K562 (cell line): ENCODE data around the gene MRPS18B. TPM values are rescaled to one million over a fixed set of nuclear protein-coding genes. Genes with fewer than 3 reads are reported as not detected.

Experiments used
- CC2D1A ChIP-seq: fragments of 450-650 bp; IDR thresholded peaks from 2 replicates; pipeline ENCODE4 v1.6.1; 2017; ENCODE audit warnings: mild to moderate bottlenecking
- CEBPZ ChIP-seq: fragments of 150-350 bp; IDR thresholded peaks from 2 replicates; pipeline ENCODE4 v1.6.1; 2014; ENCODE audit warnings: low read depth, mild to moderate bottlenecking, low read length, borderline replicate concordance
- CUX1 ChIP-seq: fragments of 200-800 bp; sonication (Bioruptor generic); IDR thresholded peaks from 2 replicates; pipeline ENCODE4 v1.6.1; 2016; ENCODE audit warnings: missing genetic modification characterization, missing compliant biosample characterization
- NCOA2 ChIP-seq, 2 experiments: fragments of 450-650 bp; IDR thresholded peaks; 2 replicates each; pipeline ENCODE4 v1.6.1; 2018; ENCODE audit warnings: mild to moderate bottlenecking in 2 of 2, moderate library complexity in 1 of 2; ENCODE audit not compliant: partially characterized antibody in 2 of 2
- PHF8 ChIP-seq: fragments of 200-600 bp; sonication (generic); IDR thresholded peaks from 2 replicates; pipeline ENCODE4 v1.6.1; 2012; ENCODE audit warnings: mixed run types, mild to moderate bottlenecking, inconsistent platforms, low read length, moderate library complexity, borderline replicate concordance
- RAD21 ChIP-seq, 2 experiments: fragments of 250-450 bp in 1 of 2; fragments of 450-650 bp in 1 of 2; sonication (Bioruptor Pico) in 1 of 2; formaldehyde crosslinking in 1 of 2; IDR thresholded peaks in 1 of 2; conservative IDR thresholded peaks in 1 of 2; 2 replicates each; pipeline versions ENCODE4 v1.4.0 to v1.8.0; 2020 to 2022; ENCODE audit warnings: mild to moderate bottlenecking in 2 of 2, moderate library complexity in 1 of 2
- RAD51 ChIP-seq: fragments of 450-650 bp; IDR thresholded peaks from 2 replicates; pipeline ENCODE4 v1.7.1; 2016; ENCODE audit warnings: low read depth, mild to moderate bottlenecking, borderline replicate concordance
- RFX1 ChIP-seq: fragments of 450-650 bp; IDR thresholded peaks from 2 replicates; pipeline ENCODE4 v1.6.1; 2016; ENCODE audit warnings: mild to moderate bottlenecking, moderate library complexity
- YY1 ChIP-seq, 3 experiments: IDR thresholded peaks; 2 replicates each; pipeline ENCODE4 v1.6.1; 2011; ENCODE audit warnings: low read length in 2 of 3, mild to moderate bottlenecking in 2 of 3, moderate library complexity in 2 of 3, borderline replicate concordance in 1 of 3, control low read depth in 1 of 3, low read depth in 1 of 3; ENCODE audit not compliant: insufficient read depth in 3 of 3, insufficient replicate concordance in 2 of 3, control insufficient read depth in 1 of 3, insufficient read length in 1 of 3; ENCODE audit errors: extremely low read depth in 1 of 3
- ZMIZ1 ChIP-seq, 2 experiments: fragments of 150-350 bp in 1 of 2; IDR thresholded peaks; 2 replicates each; pipeline ENCODE4 v1.6.1; 2012 to 2016; ENCODE audit warnings: low read depth in 2 of 2, low read length in 2 of 2, mild to moderate bottlenecking in 1 of 2, moderate library complexity in 1 of 2
- polyA plus RNA-seq, 8 experiments: library from polyadenylated mRNA; depleted of rRNA in 4 of 8; stranded (reverse) in 5 of 8; unstranded in 3 of 8; fragments of >200 nt; fragmentation: Nextera tagmentation in 2 of 8; fragmentation: Illumina TruSeq in 1 of 8; extraction: Ambion mirVana in 2 of 8; extraction: Trizol in 1 of 8; gene quantifications; 2 replicates each; pipeline versions ENCODE4 v1.2.1 to v1.2.3, GENCODE V29; 2011 to 2014; ENCODE audit warnings: inconsistent platforms in 1 of 8, missing spikeins in 1 of 8
- total RNA-seq, 7 experiments: library from RNA; depleted of rRNA in 6 of 7; stranded (reverse); fragments of >200 nt in 6 of 7; fragmentation: Illumina TruSeq in 2 of 7; extraction: Trizol in 2 of 7; gene quantifications; 2 replicates each; pipeline versions ENCODE4 v1.2.1 to v1.2.3, GENCODE V29; 2011 to 2021; ENCODE audit warnings: low replicate concordance in 1 of 7
- TF ChIP-seq, protein P1 (sequence below): fragments of 250-450 bp; sonication (Bioruptor Pico); IDR thresholded peaks from 2 replicates; pipeline ENCODE4 v1.8.0; 2021; ENCODE audit warnings: borderline replicate concordance, mild to moderate bottlenecking, moderate library complexity; ENCODE audit not compliant: poor library complexity, severe bottlenecking

Gene MRPS18B
- total and polyA plus RNA-seq, 9 of the 15 experiments (the other 6 are each of a cell fraction or from before 2014, with no cell fraction given) = 132 to 383 (median 178) TPM

- TF ChIP-seq RAD51 = no peak
- no peak; a peak in 1 of 4 replicates for TF ChIP-seq ZMIZ1 (IDR thresholded peaks at IDR 0.05; ENCODE audit: low read depth in 2 of 2, low read length in 2 of 2)
- TF ChIP-seq YY1 (IDR thresholded peaks at IDR 0.05; ENCODE audit: borderline replicate concordance in 1 of 3, control insufficient read depth in 1 of 3, extremely low read depth in 1 of 3, insufficient read depth in 3 of 3, insufficient read length in 1 of 3, insufficient replicate concordance in 2 of 3, low read depth in 1 of 3, low read length in 2 of 3) = peak; percentile 33 to 87 (median 77)
- peak; percentile 87 for TF ChIP-seq PHF8
- TF ChIP-seq RAD21 (CRISPR knock-in tag; conservative IDR thresholded peaks at IDR 0.05 in 1 of 2, IDR thresholded peaks at IDR 0.05 in 1 of 2) = peak in 1 of 2 experiments; percentile 2; a peak in 1 of 4 replicates
- TF ChIP-seq CC2D1A = no peak
- TF ChIP-seq RFX1 = no peak
- no peak for TF ChIP-seq CUX1 (CRISPR knock-in tag)
- TF ChIP-seq NCOA2 (IDR thresholded peaks at IDR 0.05; ENCODE audit: partially characterized antibody in 2 of 2) = no peak
- TF ChIP-seq, protein P1, sequence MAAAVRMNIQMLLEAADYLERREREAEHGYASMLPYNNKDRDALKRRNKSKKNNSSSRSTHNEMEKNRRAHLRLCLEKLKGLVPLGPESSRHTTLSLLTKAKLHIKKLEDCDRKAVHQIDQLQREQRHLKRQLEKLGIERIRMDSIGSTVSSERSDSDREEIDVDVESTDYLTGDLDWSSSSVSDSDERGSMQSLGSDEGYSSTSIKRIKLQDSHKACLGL (CRISPR knock-in tag) = no peak
- no peak for TF ChIP-seq CEBPZ
These were observed 29.8 kb downstream of the MRPS18B start (continued) for GRCh38 chr6:30647242-30648116.
